ENCODE results near the gene SH3BP5. TPM values are rescaled to one million over a fixed set of nuclear protein-coding genes. Genes with fewer than 3 reads are reported as not detected.

SH3BP5 gene
- total RNA-seq, 4 donors from 2014 or later: 60.2 to 90.4 (median 82.0) TPM

DNA sequence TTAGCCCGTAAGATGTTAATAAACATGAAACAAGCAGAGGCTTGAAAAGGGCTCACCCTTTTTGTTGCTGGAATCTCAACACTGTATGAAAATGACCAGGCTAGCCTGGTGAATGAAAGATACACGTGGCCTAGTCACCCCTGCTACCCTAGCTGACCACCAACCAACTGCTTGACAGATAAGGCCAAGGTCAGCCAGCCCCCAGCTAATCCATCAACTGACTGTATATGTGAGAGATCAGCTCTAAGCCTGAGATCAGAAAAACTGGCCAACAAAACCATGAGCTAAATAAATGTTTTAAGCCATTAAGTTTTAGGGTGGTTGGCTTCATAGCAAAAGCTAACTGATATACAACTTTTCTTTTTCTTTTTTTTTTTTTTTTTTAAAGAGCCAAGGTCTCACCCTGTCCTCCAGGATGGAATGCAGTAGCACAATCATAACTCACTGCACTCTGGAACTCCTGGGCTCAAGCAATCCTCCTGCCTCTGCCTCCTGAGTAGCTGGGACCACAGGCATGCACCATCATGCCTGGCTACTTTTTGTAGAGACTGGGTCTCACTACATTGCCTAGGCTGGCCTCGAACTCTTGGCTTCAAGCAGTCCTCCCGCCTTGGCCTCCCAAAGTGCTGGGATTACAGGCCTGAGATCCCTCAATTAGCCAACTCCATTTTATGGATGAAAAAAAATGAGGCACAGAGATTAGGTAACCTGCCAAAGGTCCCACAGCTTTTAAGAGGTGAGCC, 34.6 kb downstream of the SH3BP5 start:
- intact Hi-C loops (cut with DNase I): no loop called here
- no peaks in the 10 kb centered on the region for H3K27me3 ChIP-seq
- H3K9me3 ChIP-seq: no peaks in the 10 kb centered on the region
- peaks cover 43 to 77% of the 10 kb centered on the region in 2 donors for H3K4me1 ChIP-seq
- 69 to 83% methylated on average over 4 of the region's 4 CpGs for WGBS, 2 donors
- TF ChIP-seq, protein P1, sequence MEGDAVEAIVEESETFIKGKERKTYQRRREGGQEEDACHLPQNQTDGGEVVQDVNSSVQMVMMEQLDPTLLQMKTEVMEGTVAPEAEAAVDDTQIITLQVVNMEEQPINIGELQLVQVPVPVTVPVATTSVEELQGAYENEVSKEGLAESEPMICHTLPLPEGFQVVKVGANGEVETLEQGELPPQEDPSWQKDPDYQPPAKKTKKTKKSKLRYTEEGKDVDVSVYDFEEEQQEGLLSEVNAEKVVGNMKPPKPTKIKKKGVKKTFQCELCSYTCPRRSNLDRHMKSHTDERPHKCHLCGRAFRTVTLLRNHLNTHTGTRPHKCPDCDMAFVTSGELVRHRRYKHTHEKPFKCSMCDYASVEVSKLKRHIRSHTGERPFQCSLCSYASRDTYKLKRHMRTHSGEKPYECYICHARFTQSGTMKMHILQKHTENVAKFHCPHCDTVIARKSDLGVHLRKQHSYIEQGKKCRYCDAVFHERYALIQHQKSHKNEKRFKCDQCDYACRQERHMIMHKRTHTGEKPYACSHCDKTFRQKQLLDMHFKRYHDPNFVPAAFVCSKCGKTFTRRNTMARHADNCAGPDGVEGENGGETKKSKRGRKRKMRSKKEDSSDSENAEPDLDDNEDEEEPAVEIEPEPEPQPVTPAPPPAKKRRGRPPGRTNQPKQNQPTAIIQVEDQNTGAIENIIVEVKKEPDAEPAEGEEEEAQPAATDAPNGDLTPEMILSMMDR (IDR thresholded peaks at IDR 0.05): no peak
- TF ChIP-seq POLR2A (IDR thresholded peaks at IDR 0.05): no peak
- H3K27ac ChIP-seq: peak overlapping the region; percentile 69 to 74 (median 71)
- H3K36me3 ChIP-seq: peaks cover 0 to under 1% of the 10 kb centered on the region in 2 donors
- H3K4me3 ChIP-seq (replicated peaks in 1 of 3): no peak overlapping the region
- no peak for DNase-seq

DNA sequence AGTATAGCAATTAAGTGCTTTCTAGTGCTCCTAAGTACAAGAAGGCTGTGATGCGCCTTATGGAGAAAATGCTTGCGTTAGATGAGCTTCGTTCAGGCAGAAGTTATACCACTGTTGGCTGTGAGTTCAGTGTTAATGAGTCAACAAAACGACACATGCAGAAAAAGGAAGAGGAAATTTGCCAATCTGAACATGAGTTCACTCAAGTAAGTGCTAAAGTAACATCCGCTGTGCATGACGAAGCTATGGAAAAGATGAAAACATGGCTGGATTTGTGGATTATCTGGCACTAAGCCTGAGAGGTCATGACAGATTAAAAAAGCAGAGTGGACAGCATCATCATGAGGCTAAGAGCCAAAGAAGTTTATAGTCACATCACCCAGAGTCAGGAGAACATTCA, 36.9 kb downstream of the SH3BP5 start:
- no peak overlapping the region for H3K4me3 ChIP-seq (replicated peaks in 1 of 3)
- no peak for DNase-seq
- peak overlapping the region; percentile 57 to 74 (median 65) for H3K27ac ChIP-seq
- intact Hi-C loops (cut with DNase I): no loop called here
- H3K4me1 ChIP-seq: peaks cover 54 to 90% of the 10 kb centered on the region in 2 donors
- no peaks in the 10 kb centered on the region for H3K9me3 ChIP-seq
- H3K27me3 ChIP-seq: no peaks in the 10 kb centered on the region
- TF ChIP-seq, protein P1 (IDR thresholded peaks at IDR 0.05): no peak
- TF ChIP-seq POLR2A (IDR thresholded peaks at IDR 0.05): no peak
- 64 to 67% methylated on average over 6 of the region's 6 CpGs for WGBS, 2 donors
- no peaks in the 10 kb centered on the region for H3K36me3 ChIP-seq

DNA sequence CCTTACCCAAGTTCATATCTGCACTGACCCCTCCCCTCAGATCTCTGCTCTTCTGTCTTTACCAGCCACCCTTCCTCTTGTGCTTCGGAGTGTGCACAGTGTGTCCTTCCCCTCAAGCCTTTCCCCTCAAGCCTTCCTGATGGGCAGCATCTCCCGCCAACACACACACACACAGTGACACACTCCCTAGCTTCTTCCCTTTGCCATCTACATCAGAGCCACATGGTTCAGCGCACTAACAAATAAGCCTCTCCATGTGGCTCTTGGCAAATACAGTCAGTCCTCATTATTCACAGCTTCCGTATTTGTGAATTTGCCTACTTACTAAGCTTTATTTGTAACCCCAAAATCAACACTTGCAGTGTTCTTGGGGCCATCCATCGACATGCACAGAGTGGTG, 37.5 kb downstream of the SH3BP5 start:
- Histone ChIP-seq H3K27ac (peak overlapping the region; percentile 22 to 74 (median 57)), H3K27me3 (no peaks in the 10 kb centered on the region), H3K36me3 (no peaks in the 10 kb centered on the region), H3K4me1 (peaks cover 54 to 87% of the 10 kb centered on the region in 2 donors), H3K4me3 (replicated peaks in 1 of 3) (no peak overlapping the region), H3K9me3 (no peaks in the 10 kb centered on the region)
- WGBS, 2 donors: 72 to 75% methylated on average over 5 of the region's 5 CpGs
- intact Hi-C loops (cut with DNase I): no loop called here
- peak in 1 of 2 donors; percentile 35 for DNase-seq
- TF ChIP-seq POLR2A (IDR thresholded peaks at IDR 0.05): no peak
- TF ChIP-seq, protein P1 (IDR thresholded peaks at IDR 0.05): no peak

DNA sequence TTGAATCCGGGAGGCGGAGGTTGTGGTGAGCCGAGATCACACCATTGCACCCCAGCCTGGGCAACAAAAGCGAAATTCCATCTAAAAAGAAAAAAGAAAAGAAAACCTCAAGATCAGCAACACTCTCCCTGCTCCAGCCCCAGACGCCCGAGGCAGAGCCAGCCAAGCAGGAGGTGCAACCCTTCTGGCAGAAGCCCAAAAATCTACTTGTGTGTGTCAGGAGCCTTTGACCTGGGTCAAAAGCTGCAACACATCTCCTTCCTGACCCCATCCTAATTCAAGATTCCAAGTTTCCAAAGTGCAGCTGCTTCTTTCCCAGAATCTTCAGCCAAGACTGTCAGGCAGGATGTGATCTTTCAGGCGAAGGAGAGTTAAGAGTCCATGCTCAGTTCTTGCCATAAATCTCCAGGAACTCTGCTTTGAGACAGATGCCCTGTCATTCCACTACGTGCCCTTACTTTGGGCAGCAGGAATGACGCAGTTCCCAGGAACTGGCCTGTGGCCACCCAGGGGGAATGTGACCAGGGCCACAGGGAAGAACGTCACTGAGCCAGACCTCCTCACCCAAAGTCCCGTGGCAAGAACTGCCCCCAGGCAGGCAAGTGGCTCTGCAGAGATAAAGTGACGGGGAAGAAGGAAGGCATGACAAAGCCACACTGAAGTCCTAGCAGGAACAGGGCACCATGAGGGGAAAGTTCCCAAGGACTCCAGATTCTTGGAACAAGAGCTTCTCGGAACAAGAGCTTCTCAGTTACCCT, 39.4 kb downstream of the SH3BP5 start:
- H3K4me3 ChIP-seq (replicated peaks in 1 of 3): no peak overlapping the region
- no peaks in the 10 kb centered on the region for H3K9me3 ChIP-seq
- no peaks in the 10 kb centered on the region for H3K36me3 ChIP-seq
- DNase-seq: peak; percentile 61 to 69
- intact Hi-C loops (cut with DNase I): no loop called here
- WGBS, 2 donors: 30 to 32% methylated on average over 13 of the region's 13 CpGs
- TF ChIP-seq POLR2A (IDR thresholded peaks at IDR 0.05): no peak
- TF ChIP-seq, protein P1 (IDR thresholded peaks at IDR 0.05): no peak
- H3K4me1 ChIP-seq: peaks cover 38 to 74% of the 10 kb centered on the region in 2 donors
- H3K27me3 ChIP-seq: no peaks in the 10 kb centered on the region
- peak overlapping the region; percentile 32 to 74 (median 70) for H3K27ac ChIP-seq

All from thyroid gland (tissue), 4 donors.